DOHH2 (cell line): ENCODE data around the gene RPRML.

Experiments
- H3F3A ChIP-seq: fragments of 200-600 bp; sonication (generic), shearing (Covaris generic); 2 replicates; pipeline ENCODE4 v1.6.0; 2016; ENCODE audit warnings: antibody characterized with exemption, mild to moderate bottlenecking; ENCODE audit not compliant: control insufficient read depth, insufficient read depth
- H3K27ac ChIP-seq: fragments of 200-600 bp; sonication (generic); 2 replicates; pipeline ENCODE4 v1.5.1; 2014; ENCODE audit warnings: low read depth, mild to moderate bottlenecking, low read length, moderate library complexity
- H3K27me3 ChIP-seq: fragments of 200-600 bp; sonication (generic); 2 replicates; pipeline ENCODE4 v1.6.1; 2014; ENCODE audit warnings: mild to moderate bottlenecking, low read length, mixed read lengths; ENCODE audit not compliant: control insufficient read depth
- H3K36me3 ChIP-seq: fragments of 200-600 bp; sonication (generic); 2 replicates; pipeline ENCODE4 v1.6.1; 2014; ENCODE audit warnings: mild to moderate bottlenecking, low read length, moderate library complexity, mixed read lengths; ENCODE audit not compliant: control insufficient read depth
- H3K4me1 ChIP-seq: fragments of 200-600 bp; sonication (generic); 2 replicates; pipeline ENCODE4 v1.6.1; 2014; ENCODE audit warnings: mild to moderate bottlenecking, low read length, mixed read lengths; ENCODE audit not compliant: control insufficient read depth
- H3K4me2 ChIP-seq: fragments of 200-600 bp; sonication (generic); 2 replicates; pipeline ENCODE4 v1.6.0; 2014; ENCODE audit warnings: mild to moderate bottlenecking, low read length, moderate library complexity
- H3K4me3 ChIP-seq: fragments of 200-600 bp; sonication (generic); 2 replicates; pipeline ENCODE4 v1.5.1; 2014; ENCODE audit warnings: mild to moderate bottlenecking, low read length, mixed read lengths
- H3K79me2 ChIP-seq: fragments of 200-600 bp; sonication (generic); 2 replicates; pipeline ENCODE4 v1.6.1; 2014; ENCODE audit warnings: mild to moderate bottlenecking, low read length, mixed read lengths; ENCODE audit not compliant: control insufficient read depth
- H3K9me2 ChIP-seq: fragments of 200-600 bp; sonication (generic); replicated peaks from 2 replicates; pipeline ENCODE4 v1.6.1; 2014; ENCODE audit warnings: mild to moderate bottlenecking, low read length, mixed read lengths; ENCODE audit not compliant: control insufficient read depth
- H3K9me3 ChIP-seq: fragments of 200-600 bp; sonication (generic); 2 replicates; pipeline ENCODE4 v1.6.1; 2014; ENCODE audit warnings: antibody characterized with exemption, low read length, mixed read lengths; ENCODE audit not compliant: control insufficient read depth, insufficient read depth
- H4K20me1 ChIP-seq: fragments of 200-600 bp; sonication (generic); 2 replicates; pipeline ENCODE4 v1.6.0; 2014; ENCODE audit warnings: low read depth, mild to moderate bottlenecking, antibody characterized with exemption, low read length, moderate library complexity; ENCODE audit not compliant: control insufficient read depth, insufficient read depth
- CTCF ChIP-seq: fragments of 200-600 bp; sonication (generic); IDR thresholded peaks from one replicate; pipeline ENCODE4 v1.5.1; 2014; ENCODE audit warnings: antibody characterized with exemption, mild to moderate bottlenecking, low read depth, low read length; ENCODE audit not compliant: poor library complexity, severe bottlenecking
- EZH2phosphoT487 ChIP-seq: fragments of 200-600 bp; sonication (generic); IDR thresholded peaks from 2 replicates; pipeline ENCODE4 v1.6.1; 2017; ENCODE audit warnings: borderline replicate concordance, mild to moderate bottlenecking, antibody characterized with exemption, low read length, moderate library complexity, mixed read lengths

Gene RPRML

DNA sequence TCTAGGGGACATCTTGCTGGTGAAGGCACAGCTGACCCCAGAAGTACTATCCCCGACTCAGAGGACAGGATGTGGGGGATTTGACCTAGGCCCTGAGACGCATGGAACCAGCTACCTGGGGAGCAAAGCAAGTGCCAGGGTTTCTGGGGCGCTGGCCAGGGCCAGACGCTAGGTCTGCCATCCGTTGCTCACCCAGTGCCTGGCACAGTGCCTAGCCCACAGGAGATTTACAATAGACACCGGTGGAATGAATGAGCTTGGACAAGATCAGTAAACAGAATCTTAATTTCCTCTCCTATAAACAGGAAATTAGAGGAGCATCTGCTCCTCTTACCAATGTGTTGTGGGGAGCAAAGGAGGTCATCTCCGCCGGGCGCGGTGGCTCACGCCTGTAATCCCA, 5.0 kb downstream of the RPRML start:
- H3K79me2 ChIP-seq, result no peaks in the 10 kb centered on the region
- no peak overlapping the region for H3K27ac ChIP-seq
- H4K20me1 ChIP-seq, result no peaks in the 10 kb centered on the region
- no peaks in the 10 kb centered on the region for H3F3A ChIP-seq
- no peaks in the 10 kb centered on the region for H3K36me3 ChIP-seq
- H3K4me3 ChIP-seq, result no peak overlapping the region
- H3K4me2 ChIP-seq, result no peak overlapping the region
- no peak for TF ChIP-seq EZH2phosphoT487
- TF ChIP-seq CTCF, result no peak
- H3K4me1 ChIP-seq, result peaks cover 9% of the 10 kb centered on the region
- H3K9me2 ChIP-seq, result no peaks in the 10 kb centered on the region
- H3K27me3 ChIP-seq, result peaks cover 18% of the 10 kb centered on the region
- no peaks in the 10 kb centered on the region for H3K9me3 ChIP-seq

- H3K4me2 ChIP-seq, result no peak overlapping the region
- peaks cover 12% of the 10 kb centered on the region for H3K27me3 ChIP-seq
- no peak for TF ChIP-seq CTCF
- no peak for TF ChIP-seq EZH2phosphoT487
- H3K9me2 ChIP-seq, result no peaks in the 10 kb centered on the region
- no peaks in the 10 kb centered on the region for H4K20me1 ChIP-seq
- no peaks in the 10 kb centered on the region for H3K79me2 ChIP-seq
- no peaks in the 10 kb centered on the region for H3K4me1 ChIP-seq
- H3K27ac ChIP-seq, result no peak overlapping the region
- no peak overlapping the region for H3K4me3 ChIP-seq
- no peaks in the 10 kb centered on the region for H3F3A ChIP-seq
- H3K9me3 ChIP-seq, result no peaks in the 10 kb centered on the region
- H3K36me3 ChIP-seq, result no peaks in the 10 kb centered on the region
These were observed 6.7 kb downstream of the RPRML start for GRCh38 chr17:46972346-46972745.

GRCh38 chr17:46971647-46972300, 7.3 kb downstream of the RPRML start:
- H3K4me3 ChIP-seq, result no peak overlapping the region
- no peaks in the 10 kb centered on the region for H3K9me2 ChIP-seq
- H3K4me1 ChIP-seq, result no peaks in the 10 kb centered on the region
- H3K27me3 ChIP-seq, result peaks cover 17% of the 10 kb centered on the region
- no peaks in the 10 kb centered on the region for H3K36me3 ChIP-seq
- H3K27ac ChIP-seq, result no peak overlapping the region
- H3K9me3 ChIP-seq, result no peaks in the 10 kb centered on the region
- no peaks in the 10 kb centered on the region for H4K20me1 ChIP-seq
- H3F3A ChIP-seq, result no peaks in the 10 kb centered on the region
- no peaks in the 10 kb centered on the region for H3K79me2 ChIP-seq
- TF ChIP-seq CTCF, result no peak
- TF ChIP-seq EZH2phosphoT487, result no peak
- H3K4me2 ChIP-seq, result no peak overlapping the region

DNA sequence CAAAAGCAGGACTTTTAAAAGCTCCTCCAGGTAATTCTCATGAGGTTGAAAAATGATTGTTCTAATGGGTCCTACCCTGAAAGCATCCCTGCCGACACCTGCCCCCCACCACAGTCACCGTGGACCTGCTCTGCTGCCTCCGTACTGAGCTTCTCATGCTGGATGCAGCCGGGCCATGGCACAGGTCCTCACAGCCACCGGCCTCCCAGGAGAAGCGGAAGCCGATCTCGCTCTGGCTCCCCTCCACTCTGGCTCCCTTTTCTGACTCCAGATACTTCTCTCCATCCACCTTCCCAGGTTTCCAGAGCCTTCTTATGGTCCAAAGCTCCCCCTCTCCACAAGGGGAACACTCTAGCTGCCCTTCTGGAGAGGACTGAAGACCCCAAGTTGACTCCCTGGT, 10.2 kb downstream of the RPRML start:
- H3F3A ChIP-seq, result no peaks in the 10 kb centered on the region
- H3K36me3 ChIP-seq, result no peaks in the 10 kb centered on the region
- no peaks in the 10 kb centered on the region for H3K4me1 ChIP-seq
- H3K27me3 ChIP-seq, result peaks cover 17% of the 10 kb centered on the region
- H3K9me3 ChIP-seq, result no peaks in the 10 kb centered on the region
- H3K79me2 ChIP-seq, result no peaks in the 10 kb centered on the region
- H3K27ac ChIP-seq, result no peak overlapping the region
- TF ChIP-seq EZH2phosphoT487 (no peak), CTCF (no peak)
- H3K4me2 ChIP-seq, result no peak overlapping the region
- H4K20me1 ChIP-seq, result no peaks in the 10 kb centered on the region
- no peaks in the 10 kb centered on the region for H3K9me2 ChIP-seq
- no peak overlapping the region for H3K4me3 ChIP-seq
